ENCODE results near the gene ABLIM1.

- TF ChIP-seq CTCF (IDR thresholded peaks at IDR 0.05 in 8 of 11, conservative IDR thresholded peaks at IDR 0.05 in 3 of 11) (no peak), POLR2A (IDR thresholded peaks at IDR 0.05) (no peak)
These were observed 153.1 kb downstream of the ABLIM1 start for GRCh38 chr10:114504769-114505579.
